Smooth muscle cell (in vitro differentiated cells): ENCODE data around the gene ZBTB11. TPM values are rescaled to one million over a fixed set of nuclear protein-coding genes. Genes with fewer than 3 reads are reported as not detected.

ENCODE experiments used
- DNase-seq: peaks from one replicate; lab custom pipeline; 2025; ENCODE audit not compliant: unreplicated experiment; lab: John Stamatoyannopoulos, UW
- H2AFZ ChIP-seq: fragments of 200-600 bp; sonication (generic); 2 replicates; pipeline ENCODE4 v1.6.0; 2016; ENCODE audit warnings: antibody characterized with exemption, low read depth, mild to moderate bottlenecking
- H3F3A ChIP-seq: fragments of 200-600 bp; sonication (generic); 2 replicates; pipeline ENCODE4 v1.6.0; 2017; ENCODE audit warnings: antibody characterized with exemption, low read depth
- H3K27ac ChIP-seq: fragments of 200-600 bp; sonication (generic); 2 replicates; pipeline ENCODE4 v1.5.1; 2016; ENCODE audit warnings: low read depth, mild to moderate bottlenecking
- H3K27me3 ChIP-seq: fragments of 200-600 bp; sonication (generic); 2 replicates; pipeline ENCODE4 v1.6.1; 2016; ENCODE audit warnings: low read depth, mild to moderate bottlenecking
- H3K36me3 ChIP-seq: fragments of 200-600 bp; sonication (generic); 2 replicates; pipeline ENCODE4 v1.5.1; 2016; ENCODE audit warnings: low read depth
- H3K4me1 ChIP-seq: fragments of 200-600 bp; sonication (generic); 2 replicates; pipeline ENCODE4 v1.5.1; 2016; ENCODE audit warnings: low read depth
- H3K4me2 ChIP-seq: fragments of 200-600 bp; sonication (generic); 2 replicates; pipeline ENCODE4 v1.6.0; 2016; ENCODE audit warnings: mild to moderate bottlenecking
- H3K4me3 ChIP-seq: fragments of 200-600 bp; sonication (generic); 2 replicates; pipeline ENCODE4 v1.5.1; 2016; ENCODE audit warnings: mild to moderate bottlenecking
- H3K79me2 ChIP-seq: fragments of 200-600 bp; sonication (generic); 2 replicates; pipeline ENCODE4 v1.6.0; 2016; ENCODE audit warnings: low read depth, mild to moderate bottlenecking
- H3K9ac ChIP-seq: fragments of 200-600 bp; sonication (generic); 2 replicates; pipeline ENCODE4 v1.6.0; 2016; ENCODE audit warnings: low read depth
- H3K9me3 ChIP-seq: fragments of 200-600 bp; sonication (generic); replicated peaks from 2 replicates; pipeline ENCODE4 v1.5.1; 2016; ENCODE audit warnings: low read depth
- H4K20me1 ChIP-seq: fragments of 200-600 bp; sonication (generic); 2 replicates; pipeline ENCODE4 v1.6.0; 2016; ENCODE audit warnings: low read depth
- WGBS: methylation state at CpG from one replicate; pipeline ENCODE4 v1.1.7; 2016; ENCODE audit warnings: low lambda C conversion rate; 5-methylcytosine and 5-hydroxymethylcytosine counted together
- polyA plus RNA-seq: library from polyadenylated mRNA; unstranded; fragments of >200 nt; fragmentation: Nextera tagmentation; extraction: Ambion mirVana; gene quantifications from 2 replicates; pipeline ENCODE4 v1.2.1, GENCODE V29; 2016
- total RNA-seq: library from RNA; depleted of rRNA; stranded (reverse); fragments of >200 nt; gene quantifications from 2 replicates; pipeline ENCODE4 v1.2.3, GENCODE V29; 2014
- TF ChIP-seq, protein P1 (sequence below): fragments of 200-600 bp; sonication (generic); IDR thresholded peaks from 2 replicates; pipeline ENCODE4 v1.5.1; 2017; ENCODE audit warnings: borderline replicate concordance, mild to moderate bottlenecking, antibody characterized with exemption; ENCODE audit not compliant: insufficient read depth, poor library complexity, severe bottlenecking

ZBTB11 gene
- total and polyA plus RNA-seq, 2 experiments from 2014 or later = 9.1 to 33.7 TPM

DNA sequence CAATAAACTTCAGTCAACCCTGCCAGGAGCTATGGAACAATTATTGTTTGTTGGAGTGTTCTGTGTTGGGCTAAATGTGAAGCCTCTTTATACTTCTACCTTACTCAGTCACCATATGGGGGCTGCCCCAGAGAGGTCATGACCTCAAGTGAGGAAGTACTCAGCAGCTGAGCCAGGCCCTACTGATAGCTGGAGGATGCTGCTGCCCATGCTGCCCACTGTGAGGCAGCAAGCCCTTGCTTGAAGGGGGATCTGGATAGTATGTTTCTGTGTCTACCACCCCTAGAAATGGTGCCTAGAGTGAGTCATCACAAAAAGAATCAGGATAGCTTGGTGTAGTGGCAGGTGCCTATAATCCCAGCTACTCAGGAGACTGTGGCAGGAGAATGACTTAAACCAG, 14.0 kb upstream of the ZBTB11 start:
- peaks cover 4% of the 10 kb centered on the region for H3K4me1 ChIP-seq
- no peak overlapping the region for H3K27ac ChIP-seq
- H3K9me3 ChIP-seq = no peaks in the 10 kb centered on the region
- peaks cover 1% of the 10 kb centered on the region for H4K20me1 ChIP-seq
- H3K79me2 ChIP-seq = peaks cover 5% of the 10 kb centered on the region
- H3K4me3 ChIP-seq = no peak overlapping the region
- H3F3A ChIP-seq = peaks cover 10% of the 10 kb centered on the region
- no peaks in the 10 kb centered on the region for H3K27me3 ChIP-seq
- H3K9ac ChIP-seq = no peak overlapping the region
- no peak overlapping the region for H3K4me2 ChIP-seq
- no peak for DNase-seq
- H2AFZ ChIP-seq = no peak overlapping the region
- TF ChIP-seq, protein P1, sequence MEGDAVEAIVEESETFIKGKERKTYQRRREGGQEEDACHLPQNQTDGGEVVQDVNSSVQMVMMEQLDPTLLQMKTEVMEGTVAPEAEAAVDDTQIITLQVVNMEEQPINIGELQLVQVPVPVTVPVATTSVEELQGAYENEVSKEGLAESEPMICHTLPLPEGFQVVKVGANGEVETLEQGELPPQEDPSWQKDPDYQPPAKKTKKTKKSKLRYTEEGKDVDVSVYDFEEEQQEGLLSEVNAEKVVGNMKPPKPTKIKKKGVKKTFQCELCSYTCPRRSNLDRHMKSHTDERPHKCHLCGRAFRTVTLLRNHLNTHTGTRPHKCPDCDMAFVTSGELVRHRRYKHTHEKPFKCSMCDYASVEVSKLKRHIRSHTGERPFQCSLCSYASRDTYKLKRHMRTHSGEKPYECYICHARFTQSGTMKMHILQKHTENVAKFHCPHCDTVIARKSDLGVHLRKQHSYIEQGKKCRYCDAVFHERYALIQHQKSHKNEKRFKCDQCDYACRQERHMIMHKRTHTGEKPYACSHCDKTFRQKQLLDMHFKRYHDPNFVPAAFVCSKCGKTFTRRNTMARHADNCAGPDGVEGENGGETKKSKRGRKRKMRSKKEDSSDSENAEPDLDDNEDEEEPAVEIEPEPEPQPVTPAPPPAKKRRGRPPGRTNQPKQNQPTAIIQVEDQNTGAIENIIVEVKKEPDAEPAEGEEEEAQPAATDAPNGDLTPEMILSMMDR = no peak
- no peaks in the 10 kb centered on the region for H3K36me3 ChIP-seq

- H4K20me1 ChIP-seq = peaks cover 18% of the 10 kb centered on the region
- no peak overlapping the region for H3K27ac ChIP-seq
- no peak overlapping the region for H2AFZ ChIP-seq
- H3K4me3 ChIP-seq = no peak overlapping the region
- H3K36me3 ChIP-seq = no peaks in the 10 kb centered on the region
- no peaks in the 10 kb centered on the region for H3K27me3 ChIP-seq
- peaks cover 16% of the 10 kb centered on the region for H3K4me1 ChIP-seq
- no peak for DNase-seq
- H3K79me2 ChIP-seq = peaks cover 21% of the 10 kb centered on the region
- 98% methylated on average over 2 of the region's 2 CpGs for WGBS
- H3K4me2 ChIP-seq = no peak overlapping the region
- H3K9me3 ChIP-seq = no peaks in the 10 kb centered on the region
- TF ChIP-seq, protein P1 = no peak
- no peak overlapping the region for H3K9ac ChIP-seq
- peaks cover 25% of the 10 kb centered on the region for H3F3A ChIP-seq
Measured at GRCh38 chr3:101689286-101689685, 12.4 kb upstream of the ZBTB11 start.

DNA sequence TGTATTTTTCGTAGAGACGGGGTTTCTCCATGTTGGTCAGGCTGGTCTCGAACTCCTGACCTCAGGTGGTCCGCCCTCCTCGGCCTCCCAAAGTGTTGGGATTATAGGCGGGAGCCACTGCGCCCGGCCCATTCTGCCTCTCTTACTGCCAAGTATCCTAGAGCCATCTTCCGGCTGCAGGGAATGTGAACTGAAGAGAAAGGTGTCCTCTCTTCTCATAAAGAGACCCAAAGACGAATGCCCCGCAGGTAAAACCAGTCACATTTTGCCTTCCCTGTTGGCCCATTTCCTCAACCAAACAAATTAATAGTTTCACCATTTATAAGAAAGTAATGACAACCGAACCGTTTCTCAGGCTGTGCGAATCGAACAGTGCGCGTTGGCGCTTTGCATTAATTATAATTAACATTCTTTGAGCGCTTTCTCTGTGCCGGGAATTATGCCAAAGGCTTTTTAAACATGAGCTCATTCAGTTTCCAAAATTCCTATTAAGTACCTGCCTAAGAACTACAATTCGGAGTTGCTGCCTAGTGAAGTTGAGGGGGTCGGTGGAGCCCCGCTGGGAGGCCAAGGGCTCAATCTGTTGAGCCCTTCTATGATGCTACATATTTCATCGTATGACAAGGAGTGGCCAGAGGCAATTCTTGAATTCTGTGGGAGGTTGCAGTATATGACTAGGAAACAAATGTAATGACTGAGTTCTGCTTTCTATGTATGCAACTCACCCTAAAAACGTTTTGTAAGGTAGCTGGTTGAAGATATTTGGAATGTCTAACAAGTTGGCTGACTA, 10.4 kb upstream of the ZBTB11 start:
- Histone ChIP-seq H3K9ac (peak overlapping the region; percentile 76), H3K9me3 (no peaks in the 10 kb centered on the region), H3K36me3 (peaks cover 8% of the 10 kb centered on the region), H3K27me3 (no peaks in the 10 kb centered on the region), H2AFZ (no peak overlapping the region), H3K27ac (peak overlapping the region; percentile 92), H3K4me1 (peaks cover 27% of the 10 kb centered on the region), H3K4me3 (peak overlapping the region; percentile 84), H3F3A (peaks cover 43% of the 10 kb centered on the region), H3K79me2 (peaks cover 41% of the 10 kb centered on the region), H3K4me2 (peak overlapping the region; percentile 72), H4K20me1 (peaks cover 38% of the 10 kb centered on the region)
- WGBS = 79% methylated on average over 25 of the region's 25 CpGs
- TF ChIP-seq, protein P1 = no peak
- DNase-seq = no peak

DNA sequence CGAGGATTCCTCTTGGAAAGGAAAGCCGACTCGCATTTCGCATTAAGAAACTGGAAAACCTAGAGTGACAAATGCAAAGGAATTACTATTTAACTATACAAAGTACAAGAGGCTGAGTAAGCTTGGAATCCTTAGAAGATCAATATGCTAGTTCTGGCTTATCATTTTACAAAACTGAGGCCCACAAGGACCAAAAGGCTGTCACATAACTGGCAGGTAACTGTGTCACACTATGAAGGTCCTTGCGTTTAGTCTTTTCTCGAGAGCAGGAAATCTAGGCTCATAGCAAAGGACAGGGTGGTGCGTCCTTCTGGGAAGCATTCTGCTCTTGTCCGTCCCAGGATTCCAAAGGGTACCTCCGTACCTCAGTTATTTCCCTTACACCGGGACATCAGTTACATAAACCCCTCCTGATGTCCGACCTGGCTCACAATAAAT, 9.0 kb upstream of the ZBTB11 start:
- H3F3A ChIP-seq = peaks cover 57% of the 10 kb centered on the region
- H3K9ac ChIP-seq = peak overlapping the region; percentile 97
- peak overlapping the region; percentile 91 for H3K27ac ChIP-seq
- no peak for DNase-seq
- no peaks in the 10 kb centered on the region for H3K9me3 ChIP-seq
- H3K4me3 ChIP-seq = peak overlapping the region; percentile 84
- H3K4me2 ChIP-seq = peak overlapping the region; percentile 98
- no peaks in the 10 kb centered on the region for H3K27me3 ChIP-seq
- H3K79me2 ChIP-seq = peaks cover 44% of the 10 kb centered on the region
- WGBS = under 1% methylated on average over 11 of the region's 11 CpGs
- no peak overlapping the region for H2AFZ ChIP-seq
- H3K36me3 ChIP-seq = peaks cover 11% of the 10 kb centered on the region
- peaks cover 27% of the 10 kb centered on the region for H3K4me1 ChIP-seq
- TF ChIP-seq, protein P1 = no peak
- peaks cover 52% of the 10 kb centered on the region for H4K20me1 ChIP-seq
